HG03521 (cell line): ENCODE measurements around the gene P2RX2.

ENCODE experiments used
- ATAC-seq: cut with Tn5 transposase; IDR thresholded peaks from one replicate; pipeline ENCODE4 v1.9.1; 2021; ENCODE audit warnings: mild to moderate bottlenecking, moderate library complexity; ENCODE audit not compliant: unreplicated experiment

P2RX2 gene

GRCh38 chr12:132658149-132658894 is 39.7 kb downstream of the P2RX2 start:
- ATAC-seq: no peak

GRCh38 chr12:132659146-132659545 is 40.6 kb downstream of the P2RX2 start:
- no peak for ATAC-seq

- no peak for ATAC-seq
Observed at GRCh38 chr12:132660052-132660451, 41.5 kb downstream of the P2RX2 start.

GRCh38 chr12:132660996-132661395 is 42.4 kb downstream of the P2RX2 start:
- ATAC-seq: no peak

- ATAC-seq: no peak
Observed at GRCh38 chr12:132661972-132662371, 43.4 kb downstream of the P2RX2 start.

GRCh38 chr12:132662901-132663755 is 44.6 kb downstream of the P2RX2 start:
- ATAC-seq: no peak

- no peak for ATAC-seq
Observed at GRCh38 chr12:132664206-132665148, 45.9 kb downstream of the P2RX2 start.

GRCh38 chr12:132665149-132665491 is 46.5 kb downstream of the P2RX2 start:
- no peak for ATAC-seq

- no peak for ATAC-seq
Observed at GRCh38 chr12:132665794-132666193, 47.2 kb downstream of the P2RX2 start.

GRCh38 chr12:132668191-132669088 is 49.9 kb downstream of the P2RX2 start:
- no peak for ATAC-seq

GRCh38 chr12:132669166-132669879 is 50.7 kb downstream of the P2RX2 start:
- no peak for ATAC-seq
